Endometrium (tissue), 2 donors: ENCODE data around the gene PDE7B.

Experiments
- FAIRE-seq: peaks from 2 replicates; lab custom pipeline; 2012; peaks lifted over from hg19 to GRCh38; lab: Jason Lieb, UNC
- donor health status: control.
- donor health status: control.

PDE7B gene

GRCh38 chr6:135888818-135889217 lies 37.3 kb downstream of the PDE7B start:
- no peak for FAIRE-seq

- FAIRE-seq: no peak
Measured at GRCh38 chr6:135890876-135891275, 39.4 kb downstream of the PDE7B start.

GRCh38 chr6:135891710-135892109 lies 40.2 kb downstream of the PDE7B start:
- no peak for FAIRE-seq

- no peak for FAIRE-seq
Measured at GRCh38 chr6:135895231-135895911, 43.9 kb downstream of the PDE7B start.

- no peak for FAIRE-seq
Measured at GRCh38 chr6:135897087-135897486, 45.6 kb downstream of the PDE7B start.

GRCh38 chr6:135901774-135902524 lies 50.4 kb downstream of the PDE7B start:
- peak; percentile 12 for FAIRE-seq

GRCh38 chr6:135902756-135903331 lies 51.3 kb downstream of the PDE7B start:
- no peak for FAIRE-seq

GRCh38 chr6:135904666-135905065 lies 53.2 kb downstream of the PDE7B start:
- FAIRE-seq: no peak

GRCh38 chr6:135905604-135906300 lies 54.3 kb downstream of the PDE7B start:
- FAIRE-seq: no peak

GRCh38 chr6:135906542-135906941 lies 55.0 kb downstream of the PDE7B start:
- FAIRE-seq: no peak

- FAIRE-seq: no peak
Measured at GRCh38 chr6:135906972-135907465, 55.5 kb downstream of the PDE7B start.

- FAIRE-seq: no peak
Measured at GRCh38 chr6:135909737-135910387, 58.4 kb downstream of the PDE7B start.

GRCh38 chr6:135910790-135911618 lies 59.5 kb downstream of the PDE7B start:
- FAIRE-seq: no peak

GRCh38 chr6:135913785-135914184 lies 62.3 kb downstream of the PDE7B start:
- no peak for FAIRE-seq

- peak; percentile 12 for FAIRE-seq
Measured at GRCh38 chr6:135919026-135919425, 67.5 kb downstream of the PDE7B start.

- no peak for FAIRE-seq
Measured at GRCh38 chr6:135920689-135921088, 69.2 kb downstream of the PDE7B start.

GRCh38 chr6:135921188-135921587 lies 69.7 kb downstream of the PDE7B start:
- FAIRE-seq: no peak

GRCh38 chr6:135922174-135922573 lies 70.7 kb downstream of the PDE7B start:
- no peak for FAIRE-seq

- FAIRE-seq: peak; percentile 39
Measured at GRCh38 chr6:135922746-135923145, 71.2 kb downstream of the PDE7B start.

- FAIRE-seq: no peak
Measured at GRCh38 chr6:135932651-135933050, 81.2 kb downstream of the PDE7B start.

- no peak for FAIRE-seq
Measured at GRCh38 chr6:135935941-135936601, 84.6 kb downstream of the PDE7B start.
